Activated naive CD8-positive, alpha-beta T cell treated with anti-CD3 and anti-CD28 coated beads, Interleukin-2, amount 50 U/mL, for 16 hours (primary cell): ENCODE results near the gene TMC1.
"Not testable (repeated sequence)": the region's sequence is repeated elsewhere in the genome, so short reads cannot be mapped to it uniquely, and the experiment has no call there.

ENCODE experiments used
- DNase-seq: peaks from one replicate; pipeline ENCODE4 v3.0.0-alpha.2; 2020; ENCODE audit warnings: low read depth, low spot score

The TMC1 gene

GRCh38 chr9:72758944-72759343, 237.5 kb downstream of the TMC1 start:
- DNase-seq, result no peak

- DNase-seq, result no peak
These were observed 241.6 kb downstream of the TMC1 start for GRCh38 chr9:72763022-72763421.

- no peak for DNase-seq
These were observed 248.1 kb downstream of the TMC1 start for GRCh38 chr9:72769546-72769945.

GRCh38 chr9:72772661-72773060, 251.3 kb downstream of the TMC1 start:
- DNase-seq, result no peak

- DNase-seq, result no peak
These were observed 252.2 kb downstream of the TMC1 start for GRCh38 chr9:72773570-72773969.

GRCh38 chr9:72775570-72775969, 254.2 kb downstream of the TMC1 start:
- DNase-seq, result no peak

- no peak for DNase-seq
These were observed 258.2 kb downstream of the TMC1 start for GRCh38 chr9:72779614-72780013.

GRCh38 chr9:72786948-72787347, 265.5 kb downstream of the TMC1 start:
- no peak for DNase-seq

- DNase-seq, result no peak
These were observed 267.7 kb downstream of the TMC1 start for GRCh38 chr9:72788966-72789735.

- DNase-seq, result no peak
These were observed 268.5 kb downstream of the TMC1 start for GRCh38 chr9:72789885-72790284.

GRCh38 chr9:72790989-72791388, 269.6 kb downstream of the TMC1 start:
- DNase-seq, result no peak

- DNase-seq, result no peak
These were observed 270.0 kb downstream of the TMC1 start for GRCh38 chr9:72791436-72791835.

GRCh38 chr9:72794946-72795345, 273.5 kb downstream of the TMC1 start:
- no peak for DNase-seq

- DNase-seq, result no peak
These were observed 279.1 kb downstream of the TMC1 start for GRCh38 chr9:72800328-72800994.

GRCh38 chr9:72805238-72805637, 283.8 kb downstream of the TMC1 start:
- no peak for DNase-seq

- not testable (repeated sequence) for DNase-seq
These were observed 285.0 kb downstream of the TMC1 start for GRCh38 chr9:72806313-72806809.

GRCh38 chr9:72807765-72808445, 286.5 kb downstream of the TMC1 start:
- no peak for DNase-seq

GRCh38 chr9:72808446-72808768, 287.0 kb downstream of the TMC1 start:
- DNase-seq, result no peak

- DNase-seq, result no peak
These were observed 288.2 kb downstream of the TMC1 start for GRCh38 chr9:72809586-72809985.

- DNase-seq, result no peak
These were observed 291.2 kb downstream of the TMC1 start for GRCh38 chr9:72812559-72813111.

GRCh38 chr9:72813544-72813943, 292.1 kb downstream of the TMC1 start:
- DNase-seq, result no peak

GRCh38 chr9:72814083-72814597, 292.7 kb downstream of the TMC1 start:
- no peak for DNase-seq
